B cell (primary cell): Measurements from ENCODE around the gene CYTH4.

Experiments used
- EZH2 ChIP-seq: IDR thresholded peaks from 2 replicates; pipeline ENCODE4 v1.6.1; 2012; ENCODE audit warnings: borderline replicate concordance, low read depth, mild to moderate bottlenecking, moderate library complexity, low read length; ENCODE audit not compliant: insufficient read depth, poor library complexity, severe bottlenecking
- TF ChIP-seq, protein P1 (sequence below): fragments of 200-600 bp; IDR thresholded peaks from one replicate; pipeline ENCODE4 v1.8.0; 2022; ENCODE audit warnings: antibody characterized with exemption, mild to moderate bottlenecking

DNA sequence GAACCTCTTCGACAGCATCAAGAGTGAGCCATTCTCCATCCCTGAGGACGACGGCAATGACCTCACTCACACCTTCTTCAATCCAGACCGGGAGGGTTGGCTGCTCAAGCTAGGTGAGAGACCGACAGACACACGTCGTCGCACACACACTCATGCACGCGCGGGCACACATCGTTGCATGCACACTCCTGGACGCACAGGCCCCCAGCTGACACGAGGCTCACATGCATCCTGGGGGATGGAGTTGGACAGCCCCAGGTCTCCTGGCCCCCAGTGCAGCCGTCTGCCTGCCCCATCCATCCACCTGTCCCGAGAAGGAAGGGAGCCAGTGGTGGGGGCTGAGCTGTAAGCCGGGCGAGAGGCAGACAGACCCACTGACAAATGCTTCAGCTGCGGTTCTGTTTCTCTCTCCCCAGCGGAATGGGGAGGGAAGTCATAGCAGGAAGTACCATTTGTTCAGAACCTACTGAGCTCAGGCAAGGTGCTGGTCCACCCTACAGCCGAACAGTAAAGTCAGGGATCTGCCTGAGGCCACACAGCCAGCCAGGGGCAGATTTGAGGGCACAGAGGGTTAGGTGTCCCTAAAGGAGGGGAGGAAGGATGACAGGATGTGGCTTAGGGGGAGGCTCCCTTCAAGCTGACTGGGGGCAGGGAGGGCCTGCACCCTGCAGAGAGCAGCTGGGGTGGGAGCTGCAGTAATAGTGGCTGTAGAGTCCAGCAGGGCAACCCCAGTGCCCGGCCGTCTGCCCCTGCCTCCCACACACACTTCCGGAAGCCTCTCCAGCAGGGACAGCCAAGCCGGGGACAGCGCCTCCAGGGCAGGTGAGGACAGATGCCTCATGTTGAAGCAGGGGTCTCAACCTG is 27.1 kb downstream of the CYTH4 start:
- TF ChIP-seq, protein P1, sequence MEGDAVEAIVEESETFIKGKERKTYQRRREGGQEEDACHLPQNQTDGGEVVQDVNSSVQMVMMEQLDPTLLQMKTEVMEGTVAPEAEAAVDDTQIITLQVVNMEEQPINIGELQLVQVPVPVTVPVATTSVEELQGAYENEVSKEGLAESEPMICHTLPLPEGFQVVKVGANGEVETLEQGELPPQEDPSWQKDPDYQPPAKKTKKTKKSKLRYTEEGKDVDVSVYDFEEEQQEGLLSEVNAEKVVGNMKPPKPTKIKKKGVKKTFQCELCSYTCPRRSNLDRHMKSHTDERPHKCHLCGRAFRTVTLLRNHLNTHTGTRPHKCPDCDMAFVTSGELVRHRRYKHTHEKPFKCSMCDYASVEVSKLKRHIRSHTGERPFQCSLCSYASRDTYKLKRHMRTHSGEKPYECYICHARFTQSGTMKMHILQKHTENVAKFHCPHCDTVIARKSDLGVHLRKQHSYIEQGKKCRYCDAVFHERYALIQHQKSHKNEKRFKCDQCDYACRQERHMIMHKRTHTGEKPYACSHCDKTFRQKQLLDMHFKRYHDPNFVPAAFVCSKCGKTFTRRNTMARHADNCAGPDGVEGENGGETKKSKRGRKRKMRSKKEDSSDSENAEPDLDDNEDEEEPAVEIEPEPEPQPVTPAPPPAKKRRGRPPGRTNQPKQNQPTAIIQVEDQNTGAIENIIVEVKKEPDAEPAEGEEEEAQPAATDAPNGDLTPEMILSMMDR: no peak
- TF ChIP-seq EZH2: no peak
